Rectal smooth muscle tissue (tissue), 1 donor: ENCODE data around the gene BUD13.

ENCODE experiments used
- H3K27ac ChIP-seq: one replicate; pipeline ENCODE4 v1.7.0; 2013; ENCODE audit warnings: low read depth, low read length, inconsistent platforms
- H3K27me3 ChIP-seq: one replicate; pipeline ENCODE4 v1.7.0; 2013; ENCODE audit warnings: low read length; ENCODE audit not compliant: control insufficient read depth, insufficient read depth
- H3K36me3 ChIP-seq: one replicate; pipeline ENCODE4 v1.7.0; 2013; ENCODE audit warnings: low read length; ENCODE audit not compliant: control insufficient read depth, insufficient read depth
- H3K4me1 ChIP-seq: one replicate; pipeline ENCODE4 v1.7.0; 2013; ENCODE audit warnings: low read length; ENCODE audit not compliant: control insufficient read depth, insufficient read depth
- H3K4me3 ChIP-seq: one replicate; pipeline ENCODE4 v1.7.0; 2013; ENCODE audit warnings: low read length
- H3K9ac ChIP-seq: one replicate; pipeline ENCODE4 v1.7.0; 2013; ENCODE audit warnings: low read length

Gene BUD13

DNA sequence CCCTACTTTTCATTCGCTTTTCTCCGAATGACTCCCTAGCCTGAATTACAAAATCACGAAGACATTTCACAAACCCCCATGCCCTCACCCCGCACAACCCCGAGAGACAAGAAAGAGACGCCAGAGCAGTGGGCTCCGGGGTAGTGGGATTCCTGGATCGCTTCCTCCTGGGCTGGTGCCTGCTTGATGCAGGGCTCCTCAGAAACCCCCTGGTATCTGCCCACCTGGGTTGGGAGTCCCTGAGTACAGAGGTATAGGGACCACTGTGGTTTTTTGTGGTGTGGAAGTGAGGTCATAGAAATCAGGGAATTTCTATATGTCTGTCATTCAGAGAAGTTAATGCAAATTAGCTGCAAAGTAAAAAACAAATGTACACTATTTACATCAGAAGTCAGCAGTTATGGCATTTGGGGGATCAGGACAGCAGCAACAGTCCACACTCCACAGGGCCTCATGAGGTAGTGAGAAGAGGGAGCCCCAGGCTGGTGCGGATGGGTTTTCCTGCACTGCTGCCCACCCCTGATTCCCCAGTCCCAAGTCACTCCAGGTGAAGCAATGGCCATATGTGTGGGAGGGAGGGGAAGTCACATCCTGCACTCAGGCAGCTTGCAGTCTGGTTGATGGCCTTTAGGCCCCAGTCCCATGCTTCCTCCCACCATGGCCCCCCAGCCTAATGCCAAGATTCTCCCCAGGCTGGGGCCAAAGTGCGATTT lies 39.6 kb downstream of the BUD13 start:
- no peak overlapping the region for H3K4me3 ChIP-seq
- no peaks in the 10 kb centered on the region for H3K4me1 ChIP-seq
- peaks cover 5% of the 10 kb centered on the region for H3K27me3 ChIP-seq
- H3K9ac ChIP-seq = no peak overlapping the region
- no peak overlapping the region for H3K27ac ChIP-seq
- H3K36me3 ChIP-seq = no peaks in the 10 kb centered on the region

DNA sequence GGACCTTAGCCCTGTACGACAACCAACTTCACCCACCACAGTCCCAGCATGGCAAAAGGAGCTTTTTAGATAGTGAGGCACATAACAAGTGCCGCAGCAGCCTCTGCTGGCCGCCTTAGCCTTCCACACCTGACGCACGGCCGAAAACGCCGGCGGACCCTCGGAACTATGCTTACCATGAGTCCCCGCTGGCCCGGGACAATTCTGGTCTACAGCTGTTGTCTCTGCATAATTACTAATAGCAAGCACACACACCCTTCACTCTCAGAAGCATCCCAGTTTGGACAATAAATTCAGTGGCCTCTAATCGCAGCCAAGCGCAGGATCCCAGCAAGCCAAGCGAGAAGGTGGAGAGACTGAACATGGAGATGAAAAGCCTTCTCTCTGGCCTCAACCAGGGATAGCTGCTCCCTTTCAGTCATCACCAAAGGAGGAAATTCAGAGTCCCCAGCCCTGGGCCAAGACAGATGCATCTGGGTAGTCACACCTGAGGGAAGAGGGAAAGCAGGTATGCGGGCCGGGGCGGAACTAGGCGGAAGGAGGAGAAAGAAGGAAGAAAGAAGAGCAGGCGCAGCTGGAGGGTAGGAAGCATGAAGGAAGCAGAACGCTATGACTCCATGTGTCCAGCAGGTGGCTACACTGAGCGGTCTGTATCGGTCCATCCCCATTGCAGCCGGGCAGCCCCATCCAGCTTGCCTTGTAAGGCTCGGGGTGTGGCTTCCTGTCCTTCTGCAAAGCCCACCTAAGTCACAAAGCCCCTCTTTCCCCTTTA lies 40.3 kb downstream of the BUD13 start:
- H3K27ac ChIP-seq = no peak overlapping the region
- no peak overlapping the region for H3K4me3 ChIP-seq
- peaks cover 5% of the 10 kb centered on the region for H3K27me3 ChIP-seq
- H3K9ac ChIP-seq = no peak overlapping the region
- H3K4me1 ChIP-seq = no peaks in the 10 kb centered on the region
- H3K36me3 ChIP-seq = no peaks in the 10 kb centered on the region

- Histone ChIP-seq H3K27ac (no peak overlapping the region), H3K4me3 (no peak overlapping the region), H3K9ac (no peak overlapping the region), H3K4me1 (no peaks in the 10 kb centered on the region), H3K27me3 (peaks cover 5% of the 10 kb centered on the region), H3K36me3 (no peaks in the 10 kb centered on the region)
These were observed 41.0 kb downstream of the BUD13 start for GRCh38 chr11:116731821-116732220.

DNA sequence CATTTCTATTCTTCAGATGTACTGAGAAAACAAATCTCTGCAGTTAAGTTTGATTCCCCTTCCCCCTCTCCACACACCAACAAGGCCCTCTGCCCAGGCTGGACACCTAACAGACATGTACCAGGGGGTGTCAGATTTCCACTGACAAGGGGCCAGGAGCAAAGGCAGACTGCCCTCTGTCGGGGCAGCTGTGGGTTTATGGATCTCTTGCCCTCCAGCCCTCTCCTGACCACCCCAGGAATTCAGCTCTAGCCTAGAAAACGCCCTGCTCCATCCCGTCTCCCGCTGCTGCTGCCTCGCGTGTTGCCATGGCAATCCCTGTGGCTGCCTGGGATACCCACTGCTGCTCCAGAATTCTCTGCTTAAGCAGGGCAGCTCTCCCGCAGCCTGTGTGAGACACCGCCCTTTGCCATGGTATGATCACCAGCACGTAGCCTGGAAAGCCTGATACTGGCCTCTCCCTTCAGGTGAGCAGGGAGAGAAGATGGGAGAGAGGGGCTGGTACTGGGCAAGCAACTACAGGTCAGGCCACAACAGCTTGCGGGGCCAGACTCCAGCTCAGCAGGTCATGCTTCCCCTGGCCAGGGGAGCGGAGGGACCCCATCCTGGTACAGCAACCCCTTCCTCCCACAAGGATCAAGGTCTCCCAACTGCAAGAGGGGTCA lies 41.6 kb downstream of the BUD13 start:
- H3K36me3 ChIP-seq = no peaks in the 10 kb centered on the region
- no peak overlapping the region for H3K9ac ChIP-seq
- no peak overlapping the region for H3K4me3 ChIP-seq
- peaks cover 5% of the 10 kb centered on the region for H3K27me3 ChIP-seq
- H3K4me1 ChIP-seq = no peaks in the 10 kb centered on the region
- H3K27ac ChIP-seq = no peak overlapping the region

- H3K27ac ChIP-seq = no peak overlapping the region
- no peak overlapping the region for H3K4me3 ChIP-seq
- no peaks in the 10 kb centered on the region for H3K4me1 ChIP-seq
- no peaks in the 10 kb centered on the region for H3K36me3 ChIP-seq
- H3K9ac ChIP-seq = no peak overlapping the region
- H3K27me3 ChIP-seq = peaks cover 5% of the 10 kb centered on the region
These were observed 42.2 kb downstream of the BUD13 start for GRCh38 chr11:116730601-116731000.

- H3K9ac ChIP-seq = no peak overlapping the region
- H3K4me1 ChIP-seq = no peaks in the 10 kb centered on the region
- no peaks in the 10 kb centered on the region for H3K36me3 ChIP-seq
- no peak overlapping the region for H3K27ac ChIP-seq
- no peak overlapping the region for H3K4me3 ChIP-seq
- peaks cover 5% of the 10 kb centered on the region for H3K27me3 ChIP-seq
These were observed 42.6 kb downstream of the BUD13 start for GRCh38 chr11:116730241-116730561.

- Histone ChIP-seq H3K36me3 (no peaks in the 10 kb centered on the region), H3K4me1 (no peaks in the 10 kb centered on the region), H3K4me3 (no peak overlapping the region), H3K27me3 (peaks cover 5% of the 10 kb centered on the region), H3K9ac (no peak overlapping the region), H3K27ac (no peak overlapping the region)
These were observed 43.1 kb downstream of the BUD13 start for GRCh38 chr11:116729501-116730240.

DNA sequence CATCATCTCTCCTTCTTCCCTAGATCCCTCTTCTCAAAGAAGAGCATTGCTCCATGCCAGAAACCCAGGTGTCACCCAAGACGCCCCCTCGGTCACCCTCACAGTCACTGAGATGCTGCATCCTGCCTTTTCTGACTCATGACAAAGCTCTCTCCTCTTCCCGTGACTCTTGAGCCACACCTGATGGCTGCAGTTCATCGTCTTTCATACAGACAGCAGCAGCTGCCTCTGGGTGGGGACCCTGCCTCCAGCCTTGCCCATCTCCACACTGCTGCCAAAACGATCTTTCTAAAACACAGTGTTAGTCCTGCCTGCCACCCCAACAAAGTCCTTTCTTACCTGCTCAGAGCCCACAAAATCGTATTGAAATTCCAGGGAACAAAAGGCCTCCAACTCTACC lies 44.8 kb downstream of the BUD13 start:
- Histone ChIP-seq H3K36me3 (no peaks in the 10 kb centered on the region), H3K27ac (no peak overlapping the region), H3K4me3 (no peak overlapping the region), H3K4me1 (no peaks in the 10 kb centered on the region), H3K9ac (no peak overlapping the region), H3K27me3 (peaks cover 5% of the 10 kb centered on the region)

- Histone ChIP-seq H3K4me1 (no peaks in the 10 kb centered on the region), H3K9ac (no peak overlapping the region), H3K27ac (no peak overlapping the region), H3K4me3 (no peak overlapping the region), H3K27me3 (no peaks in the 10 kb centered on the region), H3K36me3 (no peaks in the 10 kb centered on the region)
These were observed 47.2 kb downstream of the BUD13 start for GRCh38 chr11:116725434-116726221.

DNA sequence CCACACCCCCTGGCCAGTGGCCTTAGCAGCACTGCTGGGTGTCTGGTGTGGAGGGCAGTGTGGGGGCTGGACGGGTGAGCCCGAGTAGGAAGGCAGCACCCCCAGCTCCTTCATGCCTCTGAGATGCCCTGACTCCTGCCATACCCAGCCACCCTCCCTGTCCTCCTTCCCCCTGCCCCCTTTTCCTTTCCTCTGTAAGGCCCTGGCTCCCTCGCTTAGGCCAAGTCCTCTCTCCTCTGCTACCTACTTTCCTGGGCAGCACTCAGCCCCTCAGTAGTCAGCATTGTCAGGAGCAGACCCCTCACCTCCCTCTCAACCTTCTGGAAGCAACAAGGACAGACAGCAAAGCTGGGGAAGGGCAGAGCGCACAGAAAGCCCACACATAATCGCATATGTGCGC lies 48.0 kb downstream of the BUD13 start:
- Histone ChIP-seq H3K27ac (no peak overlapping the region), H3K27me3 (no peaks in the 10 kb centered on the region), H3K9ac (no peak overlapping the region), H3K4me3 (no peak overlapping the region), H3K36me3 (no peaks in the 10 kb centered on the region), H3K4me1 (no peaks in the 10 kb centered on the region)

- no peaks in the 10 kb centered on the region for H3K36me3 ChIP-seq
- no peak overlapping the region for H3K27ac ChIP-seq
- H3K4me1 ChIP-seq = no peaks in the 10 kb centered on the region
- no peaks in the 10 kb centered on the region for H3K27me3 ChIP-seq
- no peak overlapping the region for H3K4me3 ChIP-seq
- no peak overlapping the region for H3K9ac ChIP-seq
These were observed 49.3 kb downstream of the BUD13 start for GRCh38 chr11:116723511-116723910.

DNA sequence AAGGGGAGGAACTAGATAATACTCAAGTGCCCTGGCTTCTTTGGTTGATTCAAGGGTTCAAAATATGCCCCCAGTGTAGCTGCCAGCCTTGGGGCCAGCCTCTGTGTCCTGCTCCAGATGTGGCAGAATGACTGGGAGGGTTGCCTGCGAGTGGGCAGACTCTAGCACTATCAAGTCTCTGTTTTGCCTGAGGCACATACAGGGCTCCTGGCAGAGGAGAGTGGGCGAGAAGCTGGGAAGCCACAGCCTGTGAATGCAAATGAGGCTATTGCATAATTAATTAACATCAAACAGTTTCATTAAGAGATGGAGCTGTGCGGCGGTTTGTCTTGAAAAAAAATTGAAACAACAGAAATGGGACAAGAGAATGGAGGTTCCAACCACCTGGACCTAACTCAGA lies 50.8 kb downstream of the BUD13 start:
- H3K9ac ChIP-seq = no peak overlapping the region
- H3K4me1 ChIP-seq = no peaks in the 10 kb centered on the region
- H3K27ac ChIP-seq = no peak overlapping the region
- no peaks in the 10 kb centered on the region for H3K36me3 ChIP-seq
- no peaks in the 10 kb centered on the region for H3K27me3 ChIP-seq
- H3K4me3 ChIP-seq = no peak overlapping the region
